Measurements from ENCODE around the gene STK10.
A peak's percentile ranks its signal among the peaks of the same experiment; 100 is the strongest.

The STK10 gene

GRCh38 chr5:172004824-172005237 is 183.2 kb downstream of the STK10 start:
- H3K9me3 ChIP-seq (ENCODE audit: control insufficient read depth, insufficient read depth, low read depth, low read length) = no peaks in the 10 kb centered on the region
- H3K36me3 ChIP-seq (ENCODE audit: control insufficient read depth, insufficient read depth, low read length) = no peaks in the 10 kb centered on the region
- H3K9ac ChIP-seq (ENCODE audit: low read length) = peak overlapping the region; percentile 95
- peak overlapping the region; percentile 83 for H3K4me3 ChIP-seq (ENCODE audit: low read depth, low read length)
- H3K27ac ChIP-seq (ENCODE audit: low read depth, low read length) = no peak overlapping the region
- H3K4me1 ChIP-seq (ENCODE audit: control insufficient read depth, insufficient read depth, low read length) = peaks cover 61% of the 10 kb centered on the region
- H3K27me3 ChIP-seq (ENCODE audit: control insufficient read depth, insufficient read depth, low read length) = no peaks in the 10 kb centered on the region

- peaks cover 61% of the 10 kb centered on the region for H3K4me1 ChIP-seq (ENCODE audit: control insufficient read depth, insufficient read depth, low read length)
- no peak overlapping the region for H3K27ac ChIP-seq (ENCODE audit: low read depth, low read length)
- H3K9ac ChIP-seq (ENCODE audit: low read length) = no peak overlapping the region
- H3K27me3 ChIP-seq (ENCODE audit: control insufficient read depth, insufficient read depth, low read length) = no peaks in the 10 kb centered on the region
- no peaks in the 10 kb centered on the region for H3K36me3 ChIP-seq (ENCODE audit: control insufficient read depth, insufficient read depth, low read length)
- H3K4me3 ChIP-seq (ENCODE audit: low read depth, low read length) = no peak overlapping the region
- no peaks in the 10 kb centered on the region for H3K9me3 ChIP-seq (ENCODE audit: control insufficient read depth, insufficient read depth, low read depth, low read length)
Measured at GRCh38 chr5:172003746-172004145, 184.3 kb downstream of the STK10 start.

GRCh38 chr5:172002840-172003512 is 185.0 kb downstream of the STK10 start:
- Histone ChIP-seq H3K27me3 (ENCODE audit: control insufficient read depth, insufficient read depth, low read length) (no peaks in the 10 kb centered on the region), H3K27ac (ENCODE audit: low read depth, low read length) (no peak overlapping the region), H3K4me3 (ENCODE audit: low read depth, low read length) (no peak overlapping the region), H3K4me1 (ENCODE audit: control insufficient read depth, insufficient read depth, low read length) (peaks cover 57% of the 10 kb centered on the region), H3K9ac (ENCODE audit: low read length) (no peak overlapping the region), H3K36me3 (ENCODE audit: control insufficient read depth, insufficient read depth, low read length) (no peaks in the 10 kb centered on the region), H3K9me3 (ENCODE audit: control insufficient read depth, insufficient read depth, low read depth, low read length) (no peaks in the 10 kb centered on the region)

- Histone ChIP-seq H3K4me3 (ENCODE audit: low read depth, low read length) (no peak overlapping the region), H3K4me1 (ENCODE audit: control insufficient read depth, insufficient read depth, low read length) (peaks cover 62% of the 10 kb centered on the region), H3K27ac (ENCODE audit: low read depth, low read length) (no peak overlapping the region), H3K36me3 (ENCODE audit: control insufficient read depth, insufficient read depth, low read length) (no peaks in the 10 kb centered on the region), H3K9me3 (ENCODE audit: control insufficient read depth, insufficient read depth, low read depth, low read length) (no peaks in the 10 kb centered on the region), H3K27me3 (ENCODE audit: control insufficient read depth, insufficient read depth, low read length) (no peaks in the 10 kb centered on the region), H3K9ac (ENCODE audit: low read length) (no peak overlapping the region)
Measured at GRCh38 chr5:172002310-172002709, 185.7 kb downstream of the STK10 start.

GRCh38 chr5:171999877-172000276 is 188.1 kb downstream of the STK10 start:
- H3K36me3 ChIP-seq (ENCODE audit: control insufficient read depth, insufficient read depth, low read length) = peaks cover 14% of the 10 kb centered on the region; the same call in 1 of the 2 replicates
- no peak overlapping the region for H3K9ac ChIP-seq (ENCODE audit: low read length)
- H3K27ac ChIP-seq (ENCODE audit: low read depth, low read length) = no peak overlapping the region
- no peaks in the 10 kb centered on the region for H3K9me3 ChIP-seq (ENCODE audit: control insufficient read depth, insufficient read depth, low read depth, low read length)
- H3K27me3 ChIP-seq (ENCODE audit: control insufficient read depth, insufficient read depth, low read length) = no peaks in the 10 kb centered on the region
- peaks cover 73% of the 10 kb centered on the region for H3K4me1 ChIP-seq (ENCODE audit: control insufficient read depth, insufficient read depth, low read length)
- no peak overlapping the region for H3K4me3 ChIP-seq (ENCODE audit: low read depth, low read length)

GRCh38 chr5:171999100-171999499 is 188.9 kb downstream of the STK10 start:
- peaks cover 68% of the 10 kb centered on the region for H3K4me1 ChIP-seq (ENCODE audit: control insufficient read depth, insufficient read depth, low read length)

GRCh38 chr5:171997011-171997410 is 191.0 kb downstream of the STK10 start:
- Histone ChIP-seq H3K4me1 (ENCODE audit: control insufficient read depth, insufficient read depth, low read length) (peaks cover 55% of the 10 kb centered on the region), H3K36me3 (ENCODE audit: control insufficient read depth, insufficient read depth, low read length) (peaks cover 16% of the 10 kb centered on the region), H3K27ac (ENCODE audit: low read depth, low read length) (no peak overlapping the region), H3K9me3 (ENCODE audit: control insufficient read depth, insufficient read depth, low read depth, low read length) (no peaks in the 10 kb centered on the region), H3K9ac (ENCODE audit: low read length) (no peak overlapping the region), H3K4me3 (ENCODE audit: low read depth, low read length) (no peak overlapping the region), H3K27me3 (ENCODE audit: control insufficient read depth, insufficient read depth, low read length) (no peaks in the 10 kb centered on the region)

More at GRCh38 chr5:171999100-171999499, 188.9 kb downstream of the STK10 start:
- H3K27ac ChIP-seq (ENCODE audit: low read depth, low read length) = no peak overlapping the region
- H3K4me3 ChIP-seq (ENCODE audit: low read depth, low read length) = no peak overlapping the region
- no peak overlapping the region for H3K9ac ChIP-seq (ENCODE audit: low read length)
- H3K27me3 ChIP-seq (ENCODE audit: control insufficient read depth, insufficient read depth, low read length) = no peaks in the 10 kb centered on the region
- H3K9me3 ChIP-seq (ENCODE audit: control insufficient read depth, insufficient read depth, low read depth, low read length) = no peaks in the 10 kb centered on the region
- peaks cover 14% of the 10 kb centered on the region for H3K36me3 ChIP-seq (ENCODE audit: control insufficient read depth, insufficient read depth, low read length)

- peaks cover 24% of the 10 kb centered on the region for H3K4me1 ChIP-seq (ENCODE audit: control insufficient read depth, insufficient read depth, low read length)
- H3K27me3 ChIP-seq (ENCODE audit: control insufficient read depth, insufficient read depth, low read length) = no peaks in the 10 kb centered on the region
- H3K36me3 ChIP-seq (ENCODE audit: control insufficient read depth, insufficient read depth, low read length) = peaks cover 28% of the 10 kb centered on the region
- no peak overlapping the region for H3K4me3 ChIP-seq (ENCODE audit: low read depth, low read length)
- H3K9me3 ChIP-seq (ENCODE audit: control insufficient read depth, insufficient read depth, low read depth, low read length) = no peaks in the 10 kb centered on the region
- no peak overlapping the region for H3K27ac ChIP-seq (ENCODE audit: low read depth, low read length)
- no peak overlapping the region for H3K9ac ChIP-seq (ENCODE audit: low read length)
Measured at GRCh38 chr5:171992813-171993212, 195.2 kb downstream of the STK10 start.

- Histone ChIP-seq H3K4me1 (ENCODE audit: control insufficient read depth, insufficient read depth, low read length) (peaks cover 23% of the 10 kb centered on the region), H3K36me3 (ENCODE audit: control insufficient read depth, insufficient read depth, low read length) (peaks cover 28% of the 10 kb centered on the region), H3K4me3 (ENCODE audit: low read depth, low read length) (no peak overlapping the region), H3K27me3 (ENCODE audit: control insufficient read depth, insufficient read depth, low read length) (no peaks in the 10 kb centered on the region), H3K27ac (ENCODE audit: low read depth, low read length) (no peak overlapping the region), H3K9me3 (ENCODE audit: control insufficient read depth, insufficient read depth, low read depth, low read length) (no peaks in the 10 kb centered on the region), H3K9ac (ENCODE audit: low read length) (no peak overlapping the region)
Measured at GRCh38 chr5:171992305-171992704, 195.7 kb downstream of the STK10 start.
